K562 (cell line): ENCODE results near the gene SETMAR. TPM values are rescaled to one million over a fixed set of nuclear protein-coding genes. Genes with fewer than 3 reads are reported as not detected.

Experiments
- CBX8 ChIP-seq: fragments of 200-600 bp; sonication (generic); IDR thresholded peaks from 2 replicates; pipeline ENCODE4 v1.6.1; 2012; ENCODE audit warnings: borderline replicate concordance, mixed run types, low read depth, mild to moderate bottlenecking, moderate library complexity, mixed read lengths, low read length, control low read depth, inconsistent platforms; ENCODE audit not compliant: poor library complexity, severe bottlenecking; ENCODE audit errors: extremely low read depth
- CCAR2 ChIP-seq: fragments of 200-400 bp; formaldehyde crosslinking; IDR thresholded peaks from 2 replicates; pipeline ENCODE4 v1.6.1; 2017; ENCODE audit warnings: mild to moderate bottlenecking, low read depth, low read length
- DDX20 ChIP-seq: fragments of 450-650 bp; IDR thresholded peaks from 2 replicates; pipeline ENCODE4 v1.6.1; 2016; ENCODE audit warnings: missing genetic modification characterization, low read depth, mild to moderate bottlenecking, missing compliant biosample characterization, moderate library complexity
- FOXA3 ChIP-seq, 2 experiments: fragments of 450-650 bp in 1 of 2; sonication (generic) in 1 of 2; formaldehyde crosslinking; IDR thresholded peaks in 1 of 2; conservative IDR thresholded peaks in 1 of 2; 2 replicates each; pipeline versions ENCODE4 v1.4.0 to v1.8.0; 2020 to 2022; ENCODE audit warnings: mild to moderate bottlenecking in 2 of 2, missing genetic modification reagents in 1 of 2
- GABPA ChIP-seq: fragments of 200-800 bp; sonication (Bioruptor generic); conservative IDR thresholded peaks from 2 replicates; pipeline ENCODE4 v1.6.1; 2016; ENCODE audit warnings: low read depth, missing genetic modification characterization, missing compliant biosample characterization
- GTF2E2 ChIP-seq: fragments of 200-800 bp; sonication (Bioruptor generic); IDR thresholded peaks from 2 replicates; pipeline ENCODE4 v1.6.1; 2016; ENCODE audit warnings: missing genetic modification characterization, missing compliant biosample characterization
- MTA2 ChIP-seq: fragments of 450-650 bp; IDR thresholded peaks from 2 replicates; pipeline ENCODE4 v1.6.1; 2016; ENCODE audit warnings: low read depth
- NELFE ChIP-seq: IDR thresholded peaks from 2 replicates; pipeline ENCODE4 v1.6.1; 2011; ENCODE audit warnings: mild to moderate bottlenecking; ENCODE audit not compliant: insufficient read depth, insufficient read length
- RHOXF2B ChIP-seq: fragments of 250-450 bp; sonication (Bioruptor Pico); conservative IDR thresholded peaks from 2 replicates; pipeline ENCODE4 v1.5.1; 2021
- TAF1 ChIP-seq: IDR thresholded peaks from 2 replicates; pipeline ENCODE4 v1.6.1; 2011; ENCODE audit warnings: mild to moderate bottlenecking, low read length, moderate library complexity; ENCODE audit not compliant: insufficient read depth, control insufficient read depth, severe bottlenecking; ENCODE audit errors: extremely low read depth
- XRCC5 ChIP-seq: fragments of 200-400 bp; formaldehyde crosslinking; IDR thresholded peaks from 2 replicates; pipeline ENCODE4 v1.6.1; 2017; ENCODE audit warnings: low read depth, mild to moderate bottlenecking, low read length
- polyA plus RNA-seq, 8 experiments: library from polyadenylated mRNA; depleted of rRNA in 4 of 8; stranded (reverse) in 5 of 8; unstranded in 3 of 8; fragments of >200 nt; fragmentation: Nextera tagmentation in 2 of 8; fragmentation: Illumina TruSeq in 1 of 8; extraction: Ambion mirVana in 2 of 8; extraction: Trizol in 1 of 8; gene quantifications; 2 replicates each; pipeline versions ENCODE4 v1.2.1 to v1.2.3, GENCODE V29; 2011 to 2014; ENCODE audit warnings: inconsistent platforms in 1 of 8, missing spikeins in 1 of 8
- total RNA-seq, 7 experiments: library from RNA; depleted of rRNA in 6 of 7; stranded (reverse); fragments of >200 nt in 6 of 7; fragmentation: Illumina TruSeq in 2 of 7; extraction: Trizol in 2 of 7; gene quantifications; 2 replicates each; pipeline versions ENCODE4 v1.2.1 to v1.2.3, GENCODE V29; 2011 to 2021; ENCODE audit warnings: low replicate concordance in 1 of 7
- TF ChIP-seq, protein P1 (sequence below): fragments of 250-450 bp; sonication (Bioruptor Pico); IDR thresholded peaks from 2 replicates; pipeline ENCODE4 v1.4.0; 2020; ENCODE audit warnings: mild to moderate bottlenecking, moderate library complexity
- TF ChIP-seq, protein P2 (sequence below): fragments of 250-450 bp; sonication (Bioruptor Pico); IDR thresholded peaks from 2 replicates; pipeline ENCODE4 v1.8.0; 2022; ENCODE audit warnings: inconsistent platforms, mild to moderate bottlenecking, moderate library complexity, borderline replicate concordance
- TF ChIP-seq, protein P3 (sequence below): sonication (generic); formaldehyde crosslinking; IDR thresholded peaks from 2 replicates; pipeline ENCODE4 v1.8.1; 2023; ENCODE audit warnings: mild to moderate bottlenecking, missing genetic modification reagents
- TF ChIP-seq, protein P4 (sequence below): fragments of 250-450 bp; sonication (Bioruptor Pico); IDR thresholded peaks from 2 replicates; pipeline ENCODE4 v1.4.0; 2020; ENCODE audit warnings: mild to moderate bottlenecking, moderate library complexity, borderline replicate concordance

SETMAR gene
- total and polyA plus RNA-seq, 9 of the 15 experiments (the other 6 are each of a cell fraction or from before 2014, with no cell fraction given), result 5.5 to 25.1 (median 18.2) TPM

DNA sequence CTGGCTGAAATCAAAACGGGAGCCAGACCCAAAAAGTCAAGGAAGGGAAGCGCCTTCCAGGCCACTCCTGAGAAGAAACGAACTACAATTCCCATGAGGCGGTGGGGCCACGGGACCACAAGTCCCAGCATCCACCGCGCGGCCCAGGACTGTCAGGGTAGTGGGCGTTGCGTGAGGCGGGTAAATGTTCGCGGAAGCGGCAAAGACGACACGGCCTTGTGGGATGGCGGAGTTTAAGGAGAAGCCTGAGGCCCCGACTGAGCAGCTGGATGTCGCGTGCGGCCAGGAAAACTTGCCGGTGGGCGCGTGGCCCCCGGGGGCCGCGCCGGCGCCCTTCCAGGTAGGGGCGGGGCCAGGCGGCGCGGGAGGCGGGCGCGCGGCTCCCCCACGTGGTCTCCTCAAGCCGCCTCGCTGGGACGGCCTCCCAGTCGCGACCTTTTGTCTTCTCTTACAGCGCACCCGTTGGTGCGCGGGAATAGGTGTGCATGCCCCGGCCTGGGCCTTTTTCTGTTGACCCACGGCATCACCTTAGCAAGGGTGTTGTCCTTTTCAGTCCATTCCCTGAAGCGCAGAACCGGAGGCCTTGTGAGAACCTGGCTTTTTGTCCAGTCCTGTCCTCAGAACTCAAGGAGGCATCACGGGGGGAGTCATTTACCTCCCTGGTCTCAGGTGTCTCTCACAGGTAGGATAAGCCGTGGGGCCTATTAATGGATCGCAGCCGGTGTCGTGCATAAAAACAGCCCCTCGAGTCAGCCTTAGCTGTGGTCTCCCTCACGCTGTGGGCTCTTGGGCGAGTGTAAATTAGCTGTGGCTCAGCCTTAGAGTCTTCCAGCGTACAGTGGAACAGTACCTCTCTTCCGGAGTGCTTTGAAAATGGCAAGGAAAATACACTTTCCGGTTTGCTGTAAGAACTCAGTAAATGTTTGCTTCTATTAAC, at the start of gene SETMAR (continued):
- TF ChIP-seq, protein P1, sequence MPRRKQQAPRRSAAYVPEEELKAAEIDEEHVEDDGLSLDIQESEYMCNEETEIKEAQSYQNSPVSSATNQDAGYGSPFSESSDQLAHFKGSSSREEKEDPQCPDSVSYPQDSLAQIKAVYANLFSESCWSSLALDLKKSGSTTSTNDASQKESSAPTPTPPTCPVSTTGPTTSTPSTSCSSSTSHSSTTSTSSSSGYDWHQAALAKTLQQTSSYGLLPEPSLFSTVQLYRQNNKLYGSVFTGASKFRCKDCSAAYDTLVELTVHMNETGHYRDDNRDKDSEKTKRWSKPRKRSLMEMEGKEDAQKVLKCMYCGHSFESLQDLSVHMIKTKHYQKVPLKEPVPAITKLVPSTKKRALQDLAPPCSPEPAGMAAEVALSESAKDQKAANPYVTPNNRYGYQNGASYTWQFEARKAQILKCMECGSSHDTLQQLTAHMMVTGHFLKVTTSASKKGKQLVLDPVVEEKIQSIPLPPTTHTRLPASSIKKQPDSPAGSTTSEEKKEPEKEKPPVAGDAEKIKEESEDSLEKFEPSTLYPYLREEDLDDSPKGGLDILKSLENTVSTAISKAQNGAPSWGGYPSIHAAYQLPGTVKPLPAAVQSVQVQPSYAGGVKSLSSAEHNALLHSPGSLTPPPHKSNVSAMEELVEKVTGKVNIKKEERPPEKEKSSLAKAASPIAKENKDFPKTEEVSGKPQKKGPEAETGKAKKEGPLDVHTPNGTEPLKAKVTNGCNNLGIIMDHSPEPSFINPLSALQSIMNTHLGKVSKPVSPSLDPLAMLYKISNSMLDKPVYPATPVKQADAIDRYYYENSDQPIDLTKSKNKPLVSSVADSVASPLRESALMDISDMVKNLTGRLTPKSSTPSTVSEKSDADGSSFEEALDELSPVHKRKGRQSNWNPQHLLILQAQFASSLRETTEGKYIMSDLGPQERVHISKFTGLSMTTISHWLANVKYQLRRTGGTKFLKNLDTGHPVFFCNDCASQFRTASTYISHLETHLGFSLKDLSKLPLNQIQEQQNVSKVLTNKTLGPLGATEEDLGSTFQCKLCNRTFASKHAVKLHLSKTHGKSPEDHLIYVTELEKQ (CRISPR knock-in tag), result no peak
- TF ChIP-seq GABPA, result peak; percentile 8; the same call in 1 of the 2 replicates
- no peak; the same call in 1 of the 2 replicates for TF ChIP-seq XRCC5
- TF ChIP-seq, protein P2, sequence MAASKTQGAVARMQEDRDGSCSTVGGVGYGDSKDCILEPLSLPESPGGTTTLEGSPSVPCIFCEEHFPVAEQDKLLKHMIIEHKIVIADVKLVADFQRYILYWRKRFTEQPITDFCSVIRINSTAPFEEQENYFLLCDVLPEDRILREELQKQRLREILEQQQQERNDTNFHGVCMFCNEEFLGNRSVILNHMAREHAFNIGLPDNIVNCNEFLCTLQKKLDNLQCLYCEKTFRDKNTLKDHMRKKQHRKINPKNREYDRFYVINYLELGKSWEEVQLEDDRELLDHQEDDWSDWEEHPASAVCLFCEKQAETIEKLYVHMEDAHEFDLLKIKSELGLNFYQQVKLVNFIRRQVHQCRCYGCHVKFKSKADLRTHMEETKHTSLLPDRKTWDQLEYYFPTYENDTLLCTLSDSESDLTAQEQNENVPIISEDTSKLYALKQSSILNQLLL (CRISPR knock-in tag), result no peak
- no peak for TF ChIP-seq NELFE
- TF ChIP-seq, protein P3, sequence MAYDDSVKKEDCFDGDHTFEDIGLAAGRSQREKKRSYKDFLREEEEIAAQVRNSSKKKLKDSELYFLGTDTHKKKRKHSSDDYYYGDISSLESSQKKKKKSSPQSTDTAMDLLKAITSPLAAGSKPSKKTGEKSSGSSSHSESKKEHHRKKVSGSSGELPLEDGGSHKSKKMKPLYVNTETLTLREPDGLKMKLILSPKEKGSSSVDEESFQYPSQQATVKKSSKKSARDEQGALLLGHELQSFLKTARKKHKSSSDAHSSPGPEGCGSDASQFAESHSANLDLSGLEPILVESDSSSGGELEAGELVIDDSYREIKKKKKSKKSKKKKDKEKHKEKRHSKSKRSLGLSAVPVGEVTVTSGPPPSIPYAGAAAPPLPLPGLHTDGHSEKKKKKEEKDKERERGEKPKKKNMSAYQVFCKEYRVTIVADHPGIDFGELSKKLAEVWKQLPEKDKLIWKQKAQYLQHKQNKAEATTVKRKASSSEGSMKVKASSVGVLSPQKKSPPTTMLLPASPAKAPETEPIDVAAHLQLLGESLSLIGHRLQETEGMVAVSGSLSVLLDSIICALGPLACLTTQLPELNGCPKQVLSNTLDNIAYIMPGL (CRISPR knock-in tag), result no peak; the same call in 1 of the 2 replicates
- TF ChIP-seq, protein P4, sequence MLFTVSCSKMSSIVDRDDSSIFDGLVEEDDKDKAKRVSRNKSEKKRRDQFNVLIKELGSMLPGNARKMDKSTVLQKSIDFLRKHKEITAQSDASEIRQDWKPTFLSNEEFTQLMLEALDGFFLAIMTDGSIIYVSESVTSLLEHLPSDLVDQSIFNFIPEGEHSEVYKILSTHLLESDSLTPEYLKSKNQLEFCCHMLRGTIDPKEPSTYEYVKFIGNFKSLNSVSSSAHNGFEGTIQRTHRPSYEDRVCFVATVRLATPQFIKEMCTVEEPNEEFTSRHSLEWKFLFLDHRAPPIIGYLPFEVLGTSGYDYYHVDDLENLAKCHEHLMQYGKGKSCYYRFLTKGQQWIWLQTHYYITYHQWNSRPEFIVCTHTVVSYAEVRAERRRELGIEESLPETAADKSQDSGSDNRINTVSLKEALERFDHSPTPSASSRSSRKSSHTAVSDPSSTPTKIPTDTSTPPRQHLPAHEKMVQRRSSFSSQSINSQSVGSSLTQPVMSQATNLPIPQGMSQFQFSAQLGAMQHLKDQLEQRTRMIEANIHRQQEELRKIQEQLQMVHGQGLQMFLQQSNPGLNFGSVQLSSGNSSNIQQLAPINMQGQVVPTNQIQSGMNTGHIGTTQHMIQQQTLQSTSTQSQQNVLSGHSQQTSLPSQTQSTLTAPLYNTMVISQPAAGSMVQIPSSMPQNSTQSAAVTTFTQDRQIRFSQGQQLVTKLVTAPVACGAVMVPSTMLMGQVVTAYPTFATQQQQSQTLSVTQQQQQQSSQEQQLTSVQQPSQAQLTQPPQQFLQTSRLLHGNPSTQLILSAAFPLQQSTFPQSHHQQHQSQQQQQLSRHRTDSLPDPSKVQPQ (CRISPR knock-in tag), result no peak
- peak in 1 of 2 experiments; percentile 7; a peak in 1 of 4 replicates for TF ChIP-seq FOXA3 (CRISPR knock-in tag; conservative IDR thresholded peaks at IDR 0.05 in 1 of 2, IDR thresholded peaks at IDR 0.05 in 1 of 2)
- TF ChIP-seq RHOXF2B, result no peak
- TF ChIP-seq DDX20 (tag), result no peak
- TF ChIP-seq TAF1, result peak; percentile 55
- TF ChIP-seq CCAR2, result no peak
- TF ChIP-seq MTA2, result no peak
- peak; percentile 90 for TF ChIP-seq GTF2E2 (tag)
- no peak for TF ChIP-seq CBX8
